Measurements from ENCODE around the gene ZSWIM3. TPM values are rescaled to one million over a fixed set of nuclear protein-coding genes. Genes with fewer than 3 reads are reported as not detected.

ZSWIM3 gene
- total and polyA plus RNA-seq, 2 of the 13 experiments (the other 11 are each of a cell fraction or from before 2014, with no cell fraction given): 5.2 to 5.8 TPM

DNA sequence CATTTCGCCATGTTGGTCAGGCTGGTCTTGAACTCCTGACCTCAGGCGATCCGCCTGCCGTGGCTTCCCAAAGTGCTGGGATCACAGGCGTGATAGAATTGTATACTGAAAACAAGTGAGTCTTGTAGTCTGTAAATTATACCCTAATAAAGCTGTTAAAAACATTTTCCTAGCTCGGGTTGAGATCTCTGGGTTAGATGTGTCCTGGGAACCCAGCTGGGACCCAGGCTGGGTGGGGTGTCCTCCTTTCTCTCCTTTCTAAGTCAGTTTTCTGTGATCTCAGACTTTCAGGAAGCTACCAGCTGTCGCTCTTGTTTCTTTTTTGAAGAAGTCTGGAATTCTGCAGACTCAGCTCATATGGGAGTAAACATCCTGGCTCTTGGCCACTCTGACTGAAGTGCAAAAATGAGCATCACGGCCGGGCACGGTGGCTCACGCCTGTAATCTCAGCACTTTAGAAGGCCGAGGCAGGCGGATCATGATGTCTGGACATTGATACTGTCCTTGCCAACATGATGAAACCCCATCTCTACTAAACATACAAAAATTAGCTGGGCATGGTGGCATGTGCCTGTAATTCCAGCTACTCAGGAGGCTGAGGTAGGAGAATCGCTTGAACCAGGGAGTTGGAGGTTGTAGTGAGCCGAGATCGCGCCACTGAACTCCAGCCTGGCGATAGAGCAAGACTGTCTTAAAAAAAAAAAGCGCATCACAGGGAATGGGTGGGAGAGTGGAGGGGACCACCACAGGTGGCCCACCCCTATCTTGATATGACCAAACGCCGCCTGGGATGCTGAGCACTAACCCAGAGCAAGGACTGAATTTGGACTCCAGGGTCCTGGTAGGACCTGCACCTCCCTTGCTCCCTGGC lies 67.2 kb downstream of the ZSWIM3 start (continued):
- TF ChIP-seq ZGPAT (CRISPR knock-in tag; IDR thresholded peaks at IDR 0.05) (peak; percentile 39), KLF16 (CRISPR knock-in tag; IDR thresholded peaks at IDR 0.05) (no peak; a peak in 1 of 4 replicates), CREM (IDR thresholded peaks at IDR 0.05) (no peak), CREM (CRISPR knock-in tag; IDR thresholded peaks at IDR 0.05) (no peak), SP5 (CRISPR knock-in tag; IDR thresholded peaks at IDR 0.05; ENCODE audit: borderline replicate concordance, low read depth) (no peak), TCF7L2 (IDR thresholded peaks at IDR 0.05; ENCODE audit: low read depth, low read length) (no peak), MXD1 (CRISPR knock-in tag; IDR thresholded peaks at IDR 0.05) (no peak), ZNF597 (CRISPR knock-in tag; IDR thresholded peaks at IDR 0.05) (no peak), TARDBP (CRISPR knock-in tag; IDR thresholded peaks at IDR 0.05) (peak; percentile 67; the same call in 1 of the 2 replicates), FOXA3 (CRISPR knock-in tag; IDR thresholded peaks at IDR 0.05) (peak; percentile 69), HMG20A (CRISPR knock-in tag; IDR thresholded peaks at IDR 0.05; ENCODE audit: borderline replicate concordance) (peak; percentile 52; the same call in 1 of the 2 replicates), ZNF883 (CRISPR knock-in tag; IDR thresholded peaks at IDR 0.05; ENCODE audit: not compliant biosample characterization) (no peak), ZNF430 (CRISPR knock-in tag; IDR thresholded peaks at IDR 0.05) (no peak), TBX2 (CRISPR knock-in tag; IDR thresholded peaks at IDR 0.05; ENCODE audit: borderline replicate concordance) (peak; percentile 46; the same call in 1 of the 2 replicates), NFATC3 (CRISPR knock-in tag; IDR thresholded peaks at IDR 0.05) (no peak), ZNF761 (CRISPR knock-in tag; conservative IDR thresholded peaks at IDR 0.05) (no peak), TEAD3 (CRISPR knock-in tag; optimal IDR thresholded peaks at IDR 0.05; ENCODE audit: borderline replicate concordance) (peak; percentile 68), ZMYM3 (CRISPR knock-in tag; IDR thresholded peaks at IDR 0.05) (0 out of 2 replicates have a peak, but pooled peaks have one; percentile 38), ZNF205 (CRISPR knock-in tag; IDR thresholded peaks at IDR 0.05) (no peak)
- TF ChIP-seq, protein P1, sequence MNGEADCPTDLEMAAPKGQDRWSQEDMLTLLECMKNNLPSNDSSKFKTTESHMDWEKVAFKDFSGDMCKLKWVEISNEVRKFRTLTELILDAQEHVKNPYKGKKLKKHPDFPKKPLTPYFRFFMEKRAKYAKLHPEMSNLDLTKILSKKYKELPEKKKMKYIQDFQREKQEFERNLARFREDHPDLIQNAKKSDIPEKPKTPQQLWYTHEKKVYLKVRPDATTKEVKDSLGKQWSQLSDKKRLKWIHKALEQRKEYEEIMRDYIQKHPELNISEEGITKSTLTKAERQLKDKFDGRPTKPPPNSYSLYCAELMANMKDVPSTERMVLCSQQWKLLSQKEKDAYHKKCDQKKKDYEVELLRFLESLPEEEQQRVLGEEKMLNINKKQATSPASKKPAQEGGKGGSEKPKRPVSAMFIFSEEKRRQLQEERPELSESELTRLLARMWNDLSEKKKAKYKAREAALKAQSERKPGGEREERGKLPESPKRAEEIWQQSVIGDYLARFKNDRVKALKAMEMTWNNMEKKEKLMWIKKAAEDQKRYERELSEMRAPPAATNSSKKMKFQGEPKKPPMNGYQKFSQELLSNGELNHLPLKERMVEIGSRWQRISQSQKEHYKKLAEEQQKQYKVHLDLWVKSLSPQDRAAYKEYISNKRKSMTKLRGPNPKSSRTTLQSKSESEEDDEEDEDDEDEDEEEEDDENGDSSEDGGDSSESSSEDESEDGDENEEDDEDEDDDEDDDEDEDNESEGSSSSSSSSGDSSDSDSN (CRISPR knock-in tag; IDR thresholded peaks at IDR 0.05): peak; percentile 37; the same call in 1 of the 2 replicates
- TF ChIP-seq, protein P2, sequence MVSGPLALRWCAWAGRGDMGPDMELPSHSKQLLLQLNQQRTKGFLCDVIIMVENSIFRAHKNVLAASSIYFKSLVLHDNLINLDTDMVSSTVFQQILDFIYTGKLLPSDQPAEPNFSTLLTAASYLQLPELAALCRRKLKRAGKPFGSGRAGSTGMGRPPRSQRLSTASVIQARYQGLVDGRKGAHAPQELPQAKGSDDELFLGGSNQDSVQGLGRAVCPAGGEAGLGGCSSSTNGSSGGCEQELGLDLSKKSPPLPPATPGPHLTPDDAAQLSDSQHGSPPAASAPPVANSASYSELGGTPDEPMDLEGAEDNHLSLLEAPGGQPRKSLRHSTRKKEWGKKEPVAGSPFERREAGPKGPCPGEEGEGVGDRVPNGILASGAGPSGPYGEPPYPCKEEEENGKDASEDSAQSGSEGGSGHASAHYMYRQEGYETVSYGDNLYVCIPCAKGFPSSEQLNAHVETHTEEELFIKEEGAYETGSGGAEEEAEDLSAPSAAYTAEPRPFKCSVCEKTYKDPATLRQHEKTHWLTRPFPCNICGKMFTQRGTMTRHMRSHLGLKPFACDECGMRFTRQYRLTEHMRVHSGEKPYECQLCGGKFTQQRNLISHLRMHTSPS (CRISPR knock-in tag; IDR thresholded peaks at IDR 0.05; ENCODE audit: low read depth): no peak
- TF ChIP-seq, protein P3, sequence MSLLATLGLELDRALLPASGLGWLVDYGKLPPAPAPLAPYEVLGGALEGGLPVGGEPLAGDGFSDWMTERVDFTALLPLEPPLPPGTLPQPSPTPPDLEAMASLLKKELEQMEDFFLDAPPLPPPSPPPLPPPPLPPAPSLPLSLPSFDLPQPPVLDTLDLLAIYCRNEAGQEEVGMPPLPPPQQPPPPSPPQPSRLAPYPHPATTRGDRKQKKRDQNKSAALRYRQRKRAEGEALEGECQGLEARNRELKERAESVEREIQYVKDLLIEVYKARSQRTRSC (CRISPR knock-in tag; IDR thresholded peaks at IDR 0.05; ENCODE audit: low read depth): no peak

Data from HepG2 (cell line).